ENCODE measurements around the gene FERMT2.

Gene FERMT2

DNA sequence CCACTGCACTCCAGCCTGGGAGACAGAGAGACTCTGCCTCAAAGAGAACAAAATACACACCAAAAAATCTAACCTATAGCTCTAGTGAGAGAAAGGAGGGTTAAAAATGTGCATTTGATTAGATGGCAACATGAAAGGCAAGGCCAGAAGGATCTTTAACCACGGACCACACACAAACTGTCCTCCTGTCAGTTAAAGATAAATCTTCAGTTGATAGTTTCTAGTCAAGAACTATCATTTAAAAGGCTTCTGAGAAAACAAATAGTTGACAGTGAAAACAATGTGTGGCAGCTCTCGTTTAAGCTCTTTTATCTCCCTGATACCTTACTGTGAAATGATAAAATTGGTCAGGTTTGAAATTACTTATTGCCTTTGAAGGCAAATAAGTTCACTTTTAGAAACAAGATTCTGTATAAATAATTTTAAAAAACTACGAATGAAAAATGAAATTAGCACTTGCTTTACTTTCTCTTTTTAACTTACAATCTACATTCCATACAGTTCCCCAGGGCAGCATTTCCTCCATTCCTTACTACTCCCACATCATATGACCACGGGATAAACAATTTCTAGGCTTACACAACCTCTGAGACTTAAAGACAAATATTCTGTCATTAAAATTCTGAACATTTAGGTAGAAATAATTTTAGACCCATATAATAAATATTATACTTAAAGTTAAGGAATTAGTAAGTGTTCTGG, 88.1 kb downstream of the FERMT2 start:
- Histone ChIP-seq H3K79me2 (ENCODE audit: insufficient read depth, low read depth) (no peaks in the 10 kb centered on the region), H3K27ac (no peak overlapping the region), H3K4me3 (IDR thresholded peaks at IDR 0.05; ENCODE audit: insufficient read depth, low read depth, low read length) (no peak overlapping the region), H4K20me1 (ENCODE audit: insufficient read depth) (no peaks in the 10 kb centered on the region), H3K36me3 (ENCODE audit: insufficient read depth) (no peaks in the 10 kb centered on the region), H3K4me2 (no peak overlapping the region), H3K4me1 (ENCODE audit: low read depth, poor library complexity, severe bottlenecking) (no peaks in the 10 kb centered on the region), H2AFZ (ENCODE audit: low read depth) (no peak overlapping the region), H3K27me3 (ENCODE audit: insufficient read depth, low read depth) (no peaks in the 10 kb centered on the region), H3K9ac (no peak overlapping the region)
- TF ChIP-seq, protein P1, sequence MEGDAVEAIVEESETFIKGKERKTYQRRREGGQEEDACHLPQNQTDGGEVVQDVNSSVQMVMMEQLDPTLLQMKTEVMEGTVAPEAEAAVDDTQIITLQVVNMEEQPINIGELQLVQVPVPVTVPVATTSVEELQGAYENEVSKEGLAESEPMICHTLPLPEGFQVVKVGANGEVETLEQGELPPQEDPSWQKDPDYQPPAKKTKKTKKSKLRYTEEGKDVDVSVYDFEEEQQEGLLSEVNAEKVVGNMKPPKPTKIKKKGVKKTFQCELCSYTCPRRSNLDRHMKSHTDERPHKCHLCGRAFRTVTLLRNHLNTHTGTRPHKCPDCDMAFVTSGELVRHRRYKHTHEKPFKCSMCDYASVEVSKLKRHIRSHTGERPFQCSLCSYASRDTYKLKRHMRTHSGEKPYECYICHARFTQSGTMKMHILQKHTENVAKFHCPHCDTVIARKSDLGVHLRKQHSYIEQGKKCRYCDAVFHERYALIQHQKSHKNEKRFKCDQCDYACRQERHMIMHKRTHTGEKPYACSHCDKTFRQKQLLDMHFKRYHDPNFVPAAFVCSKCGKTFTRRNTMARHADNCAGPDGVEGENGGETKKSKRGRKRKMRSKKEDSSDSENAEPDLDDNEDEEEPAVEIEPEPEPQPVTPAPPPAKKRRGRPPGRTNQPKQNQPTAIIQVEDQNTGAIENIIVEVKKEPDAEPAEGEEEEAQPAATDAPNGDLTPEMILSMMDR (conservative IDR thresholded peaks at IDR 0.05; ENCODE audit: low read depth, low read length): no peak

DNA sequence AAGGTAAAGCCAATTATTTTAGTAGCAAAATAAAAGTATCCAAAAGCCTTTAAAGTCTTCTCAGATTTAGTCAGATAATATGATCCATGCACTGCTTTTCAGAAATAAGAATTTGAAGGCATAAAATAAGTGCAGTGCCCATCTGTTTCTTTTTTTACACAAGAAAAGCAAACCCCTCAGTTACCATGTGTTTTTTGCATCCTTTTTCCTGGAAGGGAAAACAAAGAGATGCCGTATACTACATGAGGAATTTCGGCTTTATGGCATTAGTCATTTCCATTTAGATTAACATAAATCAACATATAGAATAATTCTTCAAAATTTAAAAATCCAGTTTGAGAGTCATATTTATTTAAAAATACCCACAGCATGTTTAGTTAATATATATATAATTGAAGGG, 89.4 kb downstream of the FERMT2 start:
- Histone ChIP-seq H3K4me2 (no peak overlapping the region), H3K79me2 (ENCODE audit: insufficient read depth, low read depth) (no peaks in the 10 kb centered on the region), H4K20me1 (ENCODE audit: insufficient read depth) (no peaks in the 10 kb centered on the region), H3K4me1 (ENCODE audit: low read depth, poor library complexity, severe bottlenecking) (no peaks in the 10 kb centered on the region), H3K9ac (no peak overlapping the region), H2AFZ (ENCODE audit: low read depth) (no peak overlapping the region), H3K4me3 (IDR thresholded peaks at IDR 0.05; ENCODE audit: insufficient read depth, low read depth, low read length) (no peak overlapping the region), H3K36me3 (ENCODE audit: insufficient read depth) (no peaks in the 10 kb centered on the region), H3K27ac (no peak overlapping the region), H3K27me3 (ENCODE audit: insufficient read depth, low read depth) (no peaks in the 10 kb centered on the region)
- TF ChIP-seq, protein P1 (conservative IDR thresholded peaks at IDR 0.05; ENCODE audit: low read depth, low read length): no peak

DNA sequence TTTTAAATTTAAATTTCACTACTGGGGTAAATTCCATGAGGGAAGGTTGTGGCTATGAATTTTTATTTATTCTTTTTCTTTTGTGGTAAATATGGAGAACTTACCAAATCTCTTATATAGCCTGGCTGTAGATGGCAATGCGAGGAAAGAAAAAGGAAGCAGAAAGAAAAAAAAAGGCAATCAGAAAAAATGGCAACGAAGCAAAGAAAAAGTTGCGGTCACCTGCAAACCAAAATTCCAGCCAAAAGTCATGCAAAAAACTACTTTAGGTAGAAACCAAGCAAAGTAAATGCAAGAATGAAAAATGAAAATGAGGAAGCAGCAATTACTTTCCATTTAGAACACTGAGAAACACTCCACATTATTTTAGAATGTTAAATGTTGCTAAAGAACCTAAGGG, 89.9 kb downstream of the FERMT2 start:
- Histone ChIP-seq H3K79me2 (ENCODE audit: insufficient read depth, low read depth) (no peaks in the 10 kb centered on the region), H3K36me3 (ENCODE audit: insufficient read depth) (no peaks in the 10 kb centered on the region), H3K4me3 (IDR thresholded peaks at IDR 0.05; ENCODE audit: insufficient read depth, low read depth, low read length) (no peak overlapping the region), H3K4me1 (ENCODE audit: low read depth, poor library complexity, severe bottlenecking) (no peaks in the 10 kb centered on the region), H3K4me2 (no peak overlapping the region), H2AFZ (ENCODE audit: low read depth) (no peak overlapping the region), H3K9ac (no peak overlapping the region), H4K20me1 (ENCODE audit: insufficient read depth) (no peaks in the 10 kb centered on the region), H3K27me3 (ENCODE audit: insufficient read depth, low read depth) (no peaks in the 10 kb centered on the region), H3K27ac (no peak overlapping the region)
- TF ChIP-seq, protein P1 (conservative IDR thresholded peaks at IDR 0.05; ENCODE audit: low read depth, low read length): no peak

DNA sequence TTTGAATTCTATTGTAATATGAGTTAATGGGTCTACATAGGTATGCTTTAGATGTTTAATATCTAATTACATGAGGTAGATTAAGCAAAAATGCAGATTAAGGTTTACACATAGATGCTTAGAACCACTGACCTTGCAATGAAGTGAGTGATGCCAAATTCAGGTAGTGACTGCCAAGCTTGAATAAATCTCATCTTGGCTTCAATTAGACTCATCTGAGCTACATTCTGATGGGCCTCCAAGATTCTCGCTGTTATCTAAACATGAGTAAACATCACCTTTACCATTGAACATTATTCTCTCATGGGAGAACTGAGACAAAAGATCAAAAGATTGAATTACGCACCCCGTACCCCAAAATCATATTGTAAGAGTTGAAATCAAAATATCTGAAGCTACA, 90.6 kb downstream of the FERMT2 start:
- H3K36me3 ChIP-seq (ENCODE audit: insufficient read depth): no peaks in the 10 kb centered on the region
- H3K79me2 ChIP-seq (ENCODE audit: insufficient read depth, low read depth): no peaks in the 10 kb centered on the region
- H2AFZ ChIP-seq (ENCODE audit: low read depth): no peak overlapping the region
- H4K20me1 ChIP-seq (ENCODE audit: insufficient read depth): no peaks in the 10 kb centered on the region
- no peak overlapping the region for H3K9ac ChIP-seq
- H3K27me3 ChIP-seq (ENCODE audit: insufficient read depth, low read depth): no peaks in the 10 kb centered on the region
- H3K4me1 ChIP-seq (ENCODE audit: low read depth, poor library complexity, severe bottlenecking): no peaks in the 10 kb centered on the region
- TF ChIP-seq, protein P1 (conservative IDR thresholded peaks at IDR 0.05; ENCODE audit: low read depth, low read length): no peak
- no peak overlapping the region for H3K27ac ChIP-seq
- no peak overlapping the region for H3K4me2 ChIP-seq
- no peak overlapping the region for H3K4me3 ChIP-seq (IDR thresholded peaks at IDR 0.05; ENCODE audit: insufficient read depth, low read depth, low read length)

All from KMS-11 (cell line).